Measurements from ENCODE around the gene LGALS8. TPM values are rescaled to one million over a fixed set of nuclear protein-coding genes. Genes with fewer than 3 reads are reported as not detected.
A peak's percentile ranks its signal among the peaks of the same experiment; 100 is the strongest.

LGALS8 gene
- total RNA-seq, 2 donors from 2014 or later: 11.4 to 15.0 TPM

DNA sequence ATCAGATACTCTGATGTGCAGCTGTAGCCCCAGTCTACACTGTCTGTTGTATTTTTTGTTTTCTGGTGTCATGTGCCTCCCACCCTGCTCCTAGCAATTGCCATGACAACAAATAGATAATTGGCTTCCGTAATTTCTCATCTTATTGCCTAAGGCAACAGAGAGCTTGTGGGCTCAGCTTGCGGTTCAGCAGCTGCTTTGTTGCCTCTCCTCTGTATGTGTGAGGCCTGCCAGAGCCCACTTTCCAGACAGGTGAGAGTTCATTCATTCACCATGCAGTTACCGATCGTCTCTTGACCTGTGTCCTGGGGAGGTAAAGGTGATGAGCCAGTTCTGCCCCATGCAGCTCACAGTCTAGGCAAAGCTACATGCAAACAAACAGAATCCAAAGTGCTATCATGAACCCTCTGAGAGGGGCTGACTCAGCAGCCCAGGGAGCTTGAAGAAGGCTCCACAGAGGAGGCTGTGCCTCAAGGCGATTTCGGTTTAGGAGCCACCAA is 11.9 kb downstream of the LGALS8 start:
- Mint-ChIP-seq H3K4me1 (peaks cover 3% of the 10 kb centered on the region), H3K4me3 (no peak overlapping the region), H3K9me3 (no peaks in the 10 kb centered on the region), H3K36me3 (ENCODE audit: low read depth) (peaks cover 5% of the 10 kb centered on the region), H3K27ac (no peak overlapping the region), H3K27me3 (ENCODE audit: insufficient read depth) (no peaks in the 10 kb centered on the region)
- Histone ChIP-seq H3K27ac (ENCODE audit: low read depth, low read length) (peak overlapping the region; percentile 75), H3K27me3 (ENCODE audit: control insufficient read depth, insufficient read depth, low read length, poor library complexity, severe bottlenecking) (no peaks in the 10 kb centered on the region), H3K4me1 (ENCODE audit: control insufficient read depth, insufficient read depth, low read length) (no peaks in the 10 kb centered on the region), H3K9ac (ENCODE audit: extremely low read depth, low read length, poor library complexity, severe bottlenecking) (no peak overlapping the region), H3K4me3 (ENCODE audit: low read length) (no peak overlapping the region), H3K9me3 (ENCODE audit: control insufficient read depth, low read length) (no peaks in the 10 kb centered on the region), H3K36me3 (ENCODE audit: control insufficient read depth, insufficient read depth, low read length) (no peaks in the 10 kb centered on the region)
- no peak for DNase-seq
- WGBS, 2 experiments (ENCODE audit: insufficient coverage in 1 of 2, insufficient read length in 1 of 2): 94% methylated on average over 6 of the region's 6 CpGs
- TF ChIP-seq, protein P1, sequence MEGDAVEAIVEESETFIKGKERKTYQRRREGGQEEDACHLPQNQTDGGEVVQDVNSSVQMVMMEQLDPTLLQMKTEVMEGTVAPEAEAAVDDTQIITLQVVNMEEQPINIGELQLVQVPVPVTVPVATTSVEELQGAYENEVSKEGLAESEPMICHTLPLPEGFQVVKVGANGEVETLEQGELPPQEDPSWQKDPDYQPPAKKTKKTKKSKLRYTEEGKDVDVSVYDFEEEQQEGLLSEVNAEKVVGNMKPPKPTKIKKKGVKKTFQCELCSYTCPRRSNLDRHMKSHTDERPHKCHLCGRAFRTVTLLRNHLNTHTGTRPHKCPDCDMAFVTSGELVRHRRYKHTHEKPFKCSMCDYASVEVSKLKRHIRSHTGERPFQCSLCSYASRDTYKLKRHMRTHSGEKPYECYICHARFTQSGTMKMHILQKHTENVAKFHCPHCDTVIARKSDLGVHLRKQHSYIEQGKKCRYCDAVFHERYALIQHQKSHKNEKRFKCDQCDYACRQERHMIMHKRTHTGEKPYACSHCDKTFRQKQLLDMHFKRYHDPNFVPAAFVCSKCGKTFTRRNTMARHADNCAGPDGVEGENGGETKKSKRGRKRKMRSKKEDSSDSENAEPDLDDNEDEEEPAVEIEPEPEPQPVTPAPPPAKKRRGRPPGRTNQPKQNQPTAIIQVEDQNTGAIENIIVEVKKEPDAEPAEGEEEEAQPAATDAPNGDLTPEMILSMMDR (conservative IDR thresholded peaks at IDR 0.05): no peak

- Histone ChIP-seq H3K27ac (ENCODE audit: low read depth, low read length) (no peak overlapping the region), H3K4me3 (ENCODE audit: low read length) (no peak overlapping the region), H3K27me3 (ENCODE audit: control insufficient read depth, insufficient read depth, low read length, poor library complexity, severe bottlenecking) (no peaks in the 10 kb centered on the region), H3K4me1 (ENCODE audit: control insufficient read depth, insufficient read depth, low read length) (no peaks in the 10 kb centered on the region), H3K9ac (ENCODE audit: extremely low read depth, low read length, poor library complexity, severe bottlenecking) (no peak overlapping the region), H3K9me3 (ENCODE audit: control insufficient read depth, low read length) (no peaks in the 10 kb centered on the region), H3K36me3 (ENCODE audit: control insufficient read depth, insufficient read depth, low read length) (no peaks in the 10 kb centered on the region)
- WGBS, 2 experiments (ENCODE audit: insufficient coverage in 1 of 2, insufficient read length in 1 of 2): 86 to 92% methylated on average over 2 to 5 of the region's 5 CpGs
- DNase-seq: peak; percentile 50
- TF ChIP-seq, protein P1 (conservative IDR thresholded peaks at IDR 0.05): no peak
- no peak overlapping the region for H3K27ac Mint-ChIP-seq
- H3K4me1 Mint-ChIP-seq: peaks cover 3% of the 10 kb centered on the region
- H3K36me3 Mint-ChIP-seq (ENCODE audit: low read depth): peaks cover 5% of the 10 kb centered on the region
- H3K4me3 Mint-ChIP-seq: no peak overlapping the region
- H3K27me3 Mint-ChIP-seq (ENCODE audit: insufficient read depth): no peaks in the 10 kb centered on the region
- no peaks in the 10 kb centered on the region for H3K9me3 Mint-ChIP-seq
These were observed 12.8 kb downstream of the LGALS8 start for GRCh38 chr1:236536540-236536939.

DNA sequence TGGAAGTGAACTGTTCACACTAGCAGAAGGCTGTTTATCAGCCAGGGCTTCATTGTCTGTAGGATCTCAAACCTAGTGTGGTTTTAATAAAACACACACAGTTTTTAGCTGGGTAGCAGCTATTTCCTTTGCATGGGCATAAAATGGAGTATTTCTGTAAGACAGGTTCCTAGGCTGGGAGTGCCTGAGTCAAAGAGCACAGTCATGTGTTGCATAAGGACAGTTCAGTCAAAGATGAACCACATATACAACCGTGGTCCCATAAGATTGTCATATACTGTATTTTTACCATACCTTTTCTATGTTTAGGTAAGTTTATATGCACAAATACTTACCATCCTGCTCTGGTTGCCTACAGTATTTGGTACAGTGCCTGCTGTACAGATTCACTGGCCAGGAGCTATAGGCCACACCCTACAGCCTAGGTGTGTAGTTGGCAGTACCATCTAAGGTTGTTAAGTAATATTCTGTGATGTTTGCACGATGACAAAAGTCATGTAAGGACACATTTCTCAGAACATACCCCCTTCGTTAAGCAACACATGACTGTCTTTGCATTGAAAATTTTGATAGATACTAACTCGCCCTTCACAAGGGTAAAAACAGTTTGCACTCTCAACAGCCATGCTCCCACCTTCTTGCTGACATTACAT is 17.2 kb downstream of the LGALS8 start:
- Mint-ChIP-seq H3K27me3 (ENCODE audit: insufficient read depth) (no peaks in the 10 kb centered on the region), H3K36me3 (ENCODE audit: low read depth) (peaks cover 30% of the 10 kb centered on the region), H3K9me3 (no peaks in the 10 kb centered on the region), H3K4me1 (peaks cover 3% of the 10 kb centered on the region), H3K27ac (no peak overlapping the region), H3K4me3 (no peak overlapping the region)
- TF ChIP-seq, protein P1 (conservative IDR thresholded peaks at IDR 0.05): no peak
- Histone ChIP-seq H3K36me3 (ENCODE audit: control insufficient read depth, insufficient read depth, low read length) (peaks cover 13% of the 10 kb centered on the region), H3K9ac (ENCODE audit: extremely low read depth, low read length, poor library complexity, severe bottlenecking) (no peak overlapping the region), H3K27ac (ENCODE audit: low read depth, low read length) (no peak overlapping the region), H3K9me3 (ENCODE audit: control insufficient read depth, low read length) (no peaks in the 10 kb centered on the region), H3K4me1 (ENCODE audit: control insufficient read depth, insufficient read depth, low read length) (no peaks in the 10 kb centered on the region), H3K4me3 (ENCODE audit: low read length) (no peak overlapping the region), H3K27me3 (ENCODE audit: control insufficient read depth, insufficient read depth, low read length, poor library complexity, severe bottlenecking) (no peaks in the 10 kb centered on the region)
- WGBS, 2 experiments (ENCODE audit: insufficient coverage in 1 of 2, insufficient read length in 1 of 2): 97 to 100% methylated on average over 2 to 4 of the region's 4 CpGs
- no peak for DNase-seq
